Neuron (in vitro differentiated cells): ENCODE data around the gene TMEM201.

Experiments used
- H2AFZ ChIP-seq: one replicate; pipeline ENCODE4 v1.6.1; 2013; ENCODE audit warnings: low read depth, mild to moderate bottlenecking, inconsistent platforms, low read length, moderate library complexity
- H3K27me3 ChIP-seq: one replicate; pipeline ENCODE4 v1.6.1; 2013; ENCODE audit warnings: low read length; ENCODE audit not compliant: insufficient read depth
- H3K36me3 ChIP-seq: one replicate; pipeline ENCODE4 v1.6.1; 2013; ENCODE audit warnings: low read length; ENCODE audit not compliant: insufficient read depth
- H3K4me1 ChIP-seq: one replicate; pipeline ENCODE4 v1.6.1; 2013; ENCODE audit warnings: low read length; ENCODE audit not compliant: insufficient read depth
- H3K4me3 ChIP-seq: 2 replicates; pipeline ENCODE4 v1.5.1; 2013; ENCODE audit warnings: mild to moderate bottlenecking, low read length, moderate library complexity
- H3K9me3 ChIP-seq: one replicate; pipeline ENCODE4 v1.6.1; 2013; ENCODE audit warnings: low read length

TMEM201 gene

DNA sequence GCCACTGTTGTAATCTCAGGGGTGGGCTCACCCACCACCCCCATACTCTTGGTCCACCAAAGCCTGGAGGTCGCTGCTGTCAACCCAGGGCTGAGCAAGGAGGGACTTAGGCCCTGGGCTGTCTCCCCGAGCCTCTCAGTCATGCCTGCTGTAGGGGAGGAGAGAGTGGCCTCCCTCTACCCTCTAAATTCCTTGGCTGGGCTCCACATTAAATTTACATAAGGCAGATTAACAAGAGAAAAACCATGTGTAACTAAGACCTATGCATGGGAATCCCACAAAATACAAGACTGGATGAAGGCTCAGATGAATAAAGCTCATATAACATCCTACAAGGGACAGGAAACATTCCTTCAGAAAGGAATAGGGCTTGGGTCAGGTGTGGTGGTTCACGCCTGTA, 61.1 kb downstream of the TMEM201 start:
- H3K36me3 ChIP-seq, result no peaks in the 10 kb centered on the region
- no peaks in the 10 kb centered on the region for H3K4me1 ChIP-seq
- H3K4me3 ChIP-seq, result no peak overlapping the region
- H3K27me3 ChIP-seq, result peaks cover 60% of the 10 kb centered on the region
- H2AFZ ChIP-seq, result no peak overlapping the region
- H3K9me3 ChIP-seq, result no peaks in the 10 kb centered on the region

DNA sequence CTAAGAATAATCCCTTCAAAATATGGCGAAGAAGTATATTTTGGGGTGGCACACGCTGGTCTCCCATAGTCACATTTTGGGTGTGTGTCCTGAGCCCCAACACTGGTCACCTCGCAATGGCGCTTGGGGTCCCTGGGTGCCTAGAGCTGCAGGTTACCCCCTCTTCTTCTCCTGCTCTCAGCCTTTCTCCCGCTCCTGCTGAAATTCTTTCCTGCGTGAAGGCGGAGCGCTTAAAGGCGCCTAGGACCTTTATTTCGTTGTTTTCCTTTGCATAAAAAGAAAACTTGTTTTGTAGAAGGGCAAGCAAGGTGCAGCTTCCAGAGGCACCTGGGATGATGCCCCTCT, 62.5 kb downstream of the TMEM201 start:
- Histone ChIP-seq H3K4me1 (no peaks in the 10 kb centered on the region), H3K36me3 (no peaks in the 10 kb centered on the region), H3K27me3 (peaks cover 70% of the 10 kb centered on the region), H2AFZ (peak overlapping the region; percentile 65), H3K9me3 (no peaks in the 10 kb centered on the region), H3K4me3 (no peak overlapping the region)

DNA sequence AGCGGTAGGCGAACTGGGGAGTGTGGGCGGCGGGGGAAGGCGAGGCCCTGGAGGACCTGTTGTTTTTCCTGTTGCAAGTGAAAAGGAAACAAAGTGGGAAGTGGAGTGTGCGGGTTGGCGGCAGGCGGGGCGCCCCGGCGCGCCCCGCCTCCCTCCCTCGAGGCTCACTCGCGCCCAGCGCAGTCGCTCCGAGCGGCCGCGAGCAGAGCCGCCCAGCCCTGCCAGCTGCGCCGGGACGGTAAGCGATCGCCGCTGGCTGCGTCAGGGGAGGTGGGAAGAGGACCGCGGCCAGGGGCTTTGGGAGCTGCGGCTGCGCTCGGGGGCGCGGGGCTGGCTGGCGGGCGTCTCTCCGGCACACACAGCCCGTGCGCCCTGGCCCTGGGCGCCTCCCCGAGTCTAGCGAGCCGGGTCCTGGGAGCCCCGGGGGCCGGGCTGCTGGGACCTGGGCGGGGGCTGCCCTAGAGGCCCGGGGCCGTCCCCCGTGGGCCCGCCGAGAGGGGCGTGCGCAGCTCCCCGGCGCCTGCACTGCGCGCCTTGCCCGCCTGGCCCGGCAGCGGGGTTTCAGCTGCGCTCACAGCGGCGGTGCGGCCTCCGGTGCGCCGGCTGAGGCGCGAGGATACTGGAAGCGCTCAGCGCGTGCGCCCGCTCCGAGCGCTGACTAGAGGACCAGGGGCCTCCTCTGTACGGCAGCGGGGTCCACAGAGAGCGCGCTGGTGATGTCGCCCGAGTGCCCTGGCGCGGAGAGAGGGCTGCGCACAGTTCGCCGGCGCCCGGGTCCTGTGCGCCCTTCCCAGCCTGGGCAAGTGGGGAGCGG, 63.1 kb downstream of the TMEM201 start, which contains the start of gene PIK3CD:
PIK3CD (plus strand) TSS at position 167 of the 814 bp plus-strand sequence. CDS start 58,725 bp downstream, outside the sequence.
- peak within 1 kb of the TSS; percentile 25 for H3K4me3 ChIP-seq
- no peaks in the 10 kb centered on the region for H3K9me3 ChIP-seq
- peaks cover 70% of the 10 kb centered on the region for H3K27me3 ChIP-seq
- no peaks in the 10 kb centered on the region for H3K36me3 ChIP-seq
- no peaks in the 10 kb centered on the region for H3K4me1 ChIP-seq
- H2AFZ ChIP-seq, result peak within 1 kb of the TSS; percentile 65

DNA sequence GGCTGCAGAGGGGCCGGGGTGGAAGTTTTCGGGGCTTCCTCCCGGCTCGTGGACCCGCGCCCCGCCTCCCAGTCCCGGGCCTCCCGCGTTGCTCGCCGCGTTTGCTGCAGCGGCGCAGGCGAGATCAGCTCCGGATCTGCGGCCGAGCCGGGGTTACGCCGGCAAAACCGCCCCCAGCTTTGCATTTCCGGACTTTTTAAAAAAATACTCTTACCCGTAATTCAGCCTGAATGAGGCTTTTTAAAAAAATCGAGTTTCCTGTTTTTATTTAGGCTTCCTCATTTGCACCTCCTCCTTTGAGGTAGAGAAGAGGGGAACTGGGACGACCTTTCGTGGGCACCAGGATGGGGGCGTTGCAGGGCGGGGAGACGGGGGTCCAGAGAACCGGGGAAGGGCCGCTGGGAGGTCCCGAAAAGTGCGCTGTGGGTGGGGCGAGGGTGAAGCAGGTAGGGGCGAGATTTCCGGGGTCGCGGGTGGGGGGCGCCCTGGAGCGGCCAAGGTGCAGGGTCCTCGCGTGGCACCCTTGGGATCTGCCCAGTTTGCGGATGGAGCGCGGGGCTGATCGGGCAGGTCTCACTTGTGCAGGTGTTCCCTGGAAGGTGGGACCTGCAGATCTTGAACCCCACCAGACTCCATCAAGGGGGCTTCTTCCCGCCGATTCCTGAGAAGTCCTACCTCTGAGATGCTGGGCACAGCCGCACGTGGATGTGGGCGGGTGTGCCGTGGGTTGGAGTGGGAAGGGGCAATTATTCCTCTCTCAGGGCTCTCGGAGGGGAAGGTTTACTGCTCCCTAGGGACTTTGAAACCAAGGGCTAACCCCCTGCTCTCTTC, 63.9 kb downstream of the TMEM201 start:
- Histone ChIP-seq H3K9me3 (no peaks in the 10 kb centered on the region), H3K27me3 (peaks cover 75% of the 10 kb centered on the region), H3K4me3 (peak overlapping the region; percentile 25), H2AFZ (peak overlapping the region; percentile 65), H3K36me3 (no peaks in the 10 kb centered on the region), H3K4me1 (no peaks in the 10 kb centered on the region)

DNA sequence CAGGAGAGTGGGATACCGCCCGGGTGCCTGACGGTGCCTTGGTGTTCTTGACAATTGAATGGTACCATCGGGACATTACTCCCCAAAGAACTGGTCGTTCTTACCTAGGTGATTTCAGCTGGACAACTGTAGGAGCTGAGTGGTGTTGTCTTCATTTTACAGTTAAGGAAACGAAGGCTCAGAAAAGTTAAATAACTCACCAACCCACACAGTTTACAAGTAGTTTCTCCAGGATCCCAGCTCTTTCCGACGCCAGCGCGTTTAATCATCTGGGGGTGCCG, 64.4 kb downstream of the TMEM201 start:
- no peaks in the 10 kb centered on the region for H3K4me1 ChIP-seq
- peaks cover 71% of the 10 kb centered on the region for H3K27me3 ChIP-seq

DNA sequence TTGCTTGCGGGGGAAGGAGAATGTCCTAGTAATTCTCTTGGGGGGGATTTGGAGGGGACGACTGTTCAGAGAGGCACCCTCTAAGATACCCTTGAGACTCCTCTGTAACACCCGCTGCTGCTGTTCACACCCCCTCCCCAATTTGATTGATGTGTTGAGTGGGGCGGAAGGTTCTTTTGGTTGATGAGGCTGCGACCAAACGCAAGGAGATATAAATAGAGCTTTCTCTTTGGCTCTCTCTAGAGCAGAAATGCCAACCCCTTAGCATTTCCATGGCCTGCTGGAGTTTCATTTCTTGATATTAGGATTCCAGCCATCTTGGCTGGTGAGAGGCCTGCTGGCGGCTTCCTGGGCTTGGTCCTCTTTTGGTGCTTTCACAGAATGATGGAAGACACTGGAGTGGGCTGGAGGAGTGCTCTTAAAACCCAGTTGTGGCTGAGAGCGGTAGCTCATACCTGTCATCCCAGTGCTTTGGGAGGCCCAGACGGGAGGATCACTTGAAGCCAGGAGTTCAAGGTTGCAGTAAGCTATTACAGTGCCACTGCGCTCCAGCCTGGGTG, 64.9 kb downstream of the TMEM201 start:
- Histone ChIP-seq H3K4me1 (no peaks in the 10 kb centered on the region), H3K36me3 (no peaks in the 10 kb centered on the region), H3K27me3 (peaks cover 67% of the 10 kb centered on the region), H3K9me3 (no peaks in the 10 kb centered on the region), H3K4me3 (no peak overlapping the region), H2AFZ (no peak overlapping the region)

More for the DNA sequence above, 64.4 kb downstream of the TMEM201 start:
- no peaks in the 10 kb centered on the region for H3K36me3 ChIP-seq
- H3K4me3 ChIP-seq, result no peak overlapping the region
- H2AFZ ChIP-seq, result no peak overlapping the region
- no peaks in the 10 kb centered on the region for H3K9me3 ChIP-seq

DNA sequence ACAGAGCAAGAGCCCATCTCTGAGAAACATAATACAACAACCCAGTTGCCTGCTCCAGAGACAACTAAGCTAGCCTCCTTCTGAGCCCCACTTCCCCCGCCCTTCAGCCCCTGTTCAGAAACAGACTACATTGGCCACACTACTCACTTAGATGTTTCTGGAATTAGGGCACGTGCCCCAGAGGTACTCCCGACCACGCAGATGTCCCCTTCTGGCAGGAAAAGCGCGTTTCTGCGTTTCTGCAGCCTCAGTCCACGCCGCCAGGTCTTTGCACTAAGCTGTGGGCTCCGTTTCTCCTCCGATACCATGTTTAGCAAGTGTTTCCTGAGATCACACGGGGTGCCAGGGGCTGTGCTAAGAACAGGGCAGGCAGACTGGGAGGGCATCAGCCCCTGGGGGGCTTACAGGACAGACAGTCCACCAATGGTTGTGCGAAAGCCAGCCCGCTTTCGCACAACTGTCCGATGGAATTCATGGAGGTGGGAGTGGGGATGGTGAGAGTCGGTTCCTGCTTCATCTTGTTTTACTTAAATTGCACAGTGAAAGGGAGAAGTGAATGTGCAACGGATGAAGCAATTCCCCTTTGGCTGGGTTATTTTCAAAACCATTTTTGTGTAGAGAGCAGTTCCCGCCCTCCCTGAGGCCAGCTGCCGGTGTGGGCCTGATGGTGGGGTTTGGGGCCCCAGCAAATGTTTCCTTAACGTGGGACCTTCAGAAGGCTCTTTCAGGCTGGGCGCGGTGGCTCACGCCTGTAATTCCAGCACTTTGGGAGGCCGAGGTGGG, 65.5 kb downstream of the TMEM201 start:
- no peak overlapping the region for H2AFZ ChIP-seq
- H3K36me3 ChIP-seq, result no peaks in the 10 kb centered on the region
- no peaks in the 10 kb centered on the region for H3K9me3 ChIP-seq
- H3K4me3 ChIP-seq, result no peak overlapping the region
- H3K4me1 ChIP-seq, result no peaks in the 10 kb centered on the region
- peaks cover 67% of the 10 kb centered on the region for H3K27me3 ChIP-seq

DNA sequence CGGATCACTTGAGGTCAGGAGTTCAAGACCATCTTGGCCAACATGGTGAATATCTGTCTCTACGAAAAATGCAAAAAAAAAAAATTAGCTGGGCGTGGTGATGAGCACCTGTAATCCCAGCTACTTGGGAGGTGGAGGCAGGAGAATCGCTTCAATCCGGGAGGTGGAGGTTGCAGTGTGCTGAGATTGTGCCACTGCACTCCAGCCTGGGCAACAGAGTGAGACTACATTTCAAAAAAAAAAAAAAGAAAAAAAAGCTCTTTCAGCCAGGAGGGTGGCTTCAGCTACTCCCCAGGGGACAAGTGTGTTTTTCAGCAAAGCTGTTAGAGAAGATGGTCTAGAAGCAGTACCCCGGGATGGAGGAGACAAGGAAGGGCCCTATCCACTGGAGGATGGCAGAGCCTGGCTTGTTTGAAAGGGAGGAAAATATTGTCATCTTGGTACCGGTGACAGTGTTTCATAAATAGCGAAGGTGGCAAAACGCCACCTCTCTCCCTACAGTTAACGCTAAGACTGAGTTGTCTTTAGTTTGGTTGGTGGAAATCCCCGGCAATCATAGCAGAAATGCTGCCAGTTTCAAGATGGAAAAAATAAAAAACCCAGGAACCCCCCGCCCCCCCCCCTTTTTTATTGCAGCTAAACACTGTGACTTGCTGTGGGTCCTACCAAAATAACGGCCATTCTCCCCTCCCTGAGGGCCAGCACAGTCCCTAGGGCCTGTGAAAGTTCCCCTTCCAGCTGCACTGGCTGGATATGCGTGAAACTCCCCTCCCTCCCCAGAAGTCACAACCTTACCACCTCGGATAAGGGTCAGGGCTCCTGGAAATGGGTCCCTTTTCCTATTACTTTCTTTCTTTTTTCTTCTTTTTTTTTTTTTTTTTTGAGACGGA, 66.4 kb downstream of the TMEM201 start:
- Histone ChIP-seq H3K4me3 (no peak overlapping the region), H3K4me1 (no peaks in the 10 kb centered on the region), H3K36me3 (no peaks in the 10 kb centered on the region), H2AFZ (no peak overlapping the region), H3K27me3 (peaks cover 61% of the 10 kb centered on the region), H3K9me3 (no peaks in the 10 kb centered on the region)

DNA sequence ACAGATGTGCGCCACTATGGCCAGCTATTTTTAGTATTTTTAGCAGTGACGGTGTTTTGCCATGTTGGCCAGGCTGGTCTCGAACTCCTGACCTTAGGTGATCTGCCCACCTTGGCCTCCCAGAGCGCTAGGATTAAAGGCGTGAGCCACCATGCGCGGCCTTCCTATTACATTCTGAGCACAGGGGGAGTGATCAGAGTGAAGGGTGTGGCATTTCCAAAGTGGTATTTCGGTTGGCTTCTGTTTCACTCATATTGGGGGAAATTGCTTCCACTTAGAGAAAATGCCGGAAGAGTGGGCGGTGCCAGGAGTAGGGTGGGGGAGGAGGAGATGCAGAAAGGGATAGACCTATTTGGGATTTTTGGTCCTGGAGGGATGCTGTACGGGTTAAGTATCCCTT, 67.1 kb downstream of the TMEM201 start:
- Histone ChIP-seq H3K36me3 (no peaks in the 10 kb centered on the region), H3K9me3 (no peaks in the 10 kb centered on the region), H3K27me3 (peaks cover 60% of the 10 kb centered on the region), H3K4me1 (no peaks in the 10 kb centered on the region), H3K4me3 (no peak overlapping the region), H2AFZ (no peak overlapping the region)

DNA sequence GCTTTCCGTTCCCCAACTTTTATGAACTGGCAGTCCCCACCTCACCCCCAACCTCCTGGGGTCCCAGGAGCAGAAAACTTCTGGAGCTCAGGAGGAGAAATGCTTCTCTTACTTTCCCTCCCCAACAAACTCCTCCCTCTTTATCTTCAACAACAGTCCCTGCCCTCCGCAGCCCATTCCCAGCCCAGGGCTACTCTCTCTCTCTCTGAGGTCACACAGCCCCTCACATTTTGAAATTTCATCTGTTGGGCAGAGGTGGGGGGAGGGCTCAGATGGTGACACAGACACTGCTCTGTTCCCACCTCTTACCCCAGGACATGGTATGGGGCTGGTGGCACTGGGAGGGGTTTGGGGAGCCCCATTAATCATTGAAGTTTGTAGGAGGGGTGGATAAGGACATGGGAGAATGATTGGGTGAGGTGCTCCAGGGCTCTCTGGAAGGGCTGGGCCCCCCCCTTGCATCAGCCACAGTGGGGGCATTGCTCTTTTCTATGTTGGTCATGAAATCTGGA, 68.9 kb downstream of the TMEM201 start:
- H3K4me1 ChIP-seq, result no peaks in the 10 kb centered on the region
- H3K27me3 ChIP-seq, result peaks cover 48% of the 10 kb centered on the region
- no peaks in the 10 kb centered on the region for H3K36me3 ChIP-seq
- no peak overlapping the region for H2AFZ ChIP-seq
- no peaks in the 10 kb centered on the region for H3K9me3 ChIP-seq
- no peak overlapping the region for H3K4me3 ChIP-seq

DNA sequence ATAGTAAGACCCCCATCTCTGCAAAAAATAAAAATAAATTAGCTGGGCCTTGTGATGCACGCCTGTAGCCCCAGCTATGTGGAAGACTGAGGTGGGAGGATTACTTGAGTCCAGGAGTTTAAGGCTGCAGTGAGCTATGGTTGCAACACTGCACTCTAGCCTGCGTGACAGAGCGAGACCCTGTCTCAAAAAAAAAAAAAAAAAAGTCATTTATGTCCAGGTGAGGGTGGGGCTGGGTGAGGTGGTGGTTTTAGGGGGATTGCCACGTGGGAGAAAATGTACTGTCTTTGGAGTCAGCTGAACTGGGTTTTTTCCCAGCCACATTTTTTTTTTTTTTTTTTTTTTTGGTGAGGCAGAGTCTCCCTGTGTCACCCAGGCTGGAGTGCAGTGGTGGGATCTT, 69.5 kb downstream of the TMEM201 start:
- Histone ChIP-seq H3K9me3 (no peaks in the 10 kb centered on the region), H3K4me1 (no peaks in the 10 kb centered on the region), H3K27me3 (peaks cover 42% of the 10 kb centered on the region), H2AFZ (no peak overlapping the region), H3K4me3 (no peak overlapping the region), H3K36me3 (no peaks in the 10 kb centered on the region)

DNA sequence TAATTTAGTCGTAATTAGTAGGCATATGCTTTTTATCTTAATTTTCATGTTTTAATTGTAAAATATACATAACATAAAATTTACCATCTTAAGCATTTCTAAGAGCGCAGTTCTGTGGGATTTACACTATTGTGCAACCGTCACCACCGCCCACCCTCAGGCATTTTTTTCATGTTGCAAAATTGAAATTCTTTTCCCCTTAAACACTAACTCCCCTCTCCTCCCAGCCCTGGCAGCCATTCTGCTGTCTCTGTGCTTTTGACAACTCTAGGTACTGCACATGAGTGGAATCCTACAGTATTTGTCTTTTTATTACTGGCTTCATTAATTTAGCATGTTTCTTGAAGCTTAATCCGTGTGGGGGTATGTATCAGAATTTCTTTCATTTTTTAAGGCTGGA, 70.6 kb downstream of the TMEM201 start:
- Histone ChIP-seq H3K4me3 (no peak overlapping the region), H3K9me3 (no peaks in the 10 kb centered on the region), H3K4me1 (no peaks in the 10 kb centered on the region)

More for the DNA sequence above, 70.6 kb downstream of the TMEM201 start:
- Histone ChIP-seq H3K27me3 (peaks cover 31% of the 10 kb centered on the region), H3K36me3 (no peaks in the 10 kb centered on the region), H2AFZ (no peak overlapping the region)
